ENCODE results near the gene MOB3B. TPM values are rescaled to one million over a fixed set of nuclear protein-coding genes. Genes with fewer than 3 reads are reported as not detected.

The MOB3B gene
- total RNA-seq, 4 donors from 2014 or later: 9.8 to 17.6 (median 14.6) TPM

- Histone ChIP-seq H3K4me3 (replicated peaks in 1 of 3) (no peak overlapping the region), H3K4me1 (no peaks in the 10 kb centered on the region), H3K27ac (no peak overlapping the region), H3K36me3 (no peaks in the 10 kb centered on the region), H3K9me3 (no peaks in the 10 kb centered on the region), H3K27me3 (no peaks in the 10 kb centered on the region)
- no peak for DNase-seq
- 92 to 95% methylated on average over 2 of the region's 2 CpGs for WGBS, 2 donors
- TF ChIP-seq CTCF (IDR thresholded peaks at IDR 0.05) (no peak), POLR2A (IDR thresholded peaks at IDR 0.05) (no peak)
- intact Hi-C loops (cut with DNase I): no loop called here
These were observed 218.4 kb downstream of the MOB3B start for GRCh38 chr9:27311184-27311583.

GRCh38 chr9:27310582-27310981, 219.0 kb downstream of the MOB3B start:
- 59 to 76% methylated on average over 2 of the region's 2 CpGs for WGBS, 2 donors
- TF ChIP-seq POLR2A (IDR thresholded peaks at IDR 0.05) (no peak), CTCF (IDR thresholded peaks at IDR 0.05) (no peak)
- no peak for DNase-seq

GRCh38 chr9:27308691-27309390, 220.8 kb downstream of the MOB3B start:
- no peak overlapping the region for H3K4me3 ChIP-seq (replicated peaks in 1 of 3)
- intact Hi-C loops (cut with DNase I): no loop called here
- H3K27ac ChIP-seq: no peak overlapping the region
- 81 to 87% methylated on average over 4 of the region's 4 CpGs for WGBS, 2 donors
- H3K9me3 ChIP-seq: no peaks in the 10 kb centered on the region
- no peak for TF ChIP-seq CTCF (IDR thresholded peaks at IDR 0.05)
- no peak for TF ChIP-seq POLR2A (IDR thresholded peaks at IDR 0.05)
- H3K27me3 ChIP-seq: no peaks in the 10 kb centered on the region
- DNase-seq: no peak
- no peaks in the 10 kb centered on the region for H3K4me1 ChIP-seq
- no peaks in the 10 kb centered on the region for H3K36me3 ChIP-seq

More at GRCh38 chr9:27310582-27310981, 219.0 kb downstream of the MOB3B start:
- Histone ChIP-seq H3K27me3 (no peaks in the 10 kb centered on the region), H3K27ac (no peak overlapping the region), H3K4me3 (replicated peaks in 1 of 3) (no peak overlapping the region), H3K4me1 (no peaks in the 10 kb centered on the region), H3K9me3 (no peaks in the 10 kb centered on the region), H3K36me3 (no peaks in the 10 kb centered on the region)
- intact Hi-C loops (cut with DNase I): no loop called here

GRCh38 chr9:27304521-27304920, 225.1 kb downstream of the MOB3B start:
- WGBS, 2 donors: 81 to 85% methylated on average over 1 of the region's 1 CpG
- no peak overlapping the region for H3K27ac ChIP-seq

GRCh38 chr9:27303219-27303618, 226.4 kb downstream of the MOB3B start:
- Histone ChIP-seq H3K27ac (no peak overlapping the region), H3K9me3 (no peaks in the 10 kb centered on the region), H3K4me1 (no peaks in the 10 kb centered on the region), H3K36me3 (no peaks in the 10 kb centered on the region), H3K27me3 (no peaks in the 10 kb centered on the region), H3K4me3 (replicated peaks in 1 of 3) (no peak overlapping the region)
- TF ChIP-seq CTCF (IDR thresholded peaks at IDR 0.05) (no peak), POLR2A (IDR thresholded peaks at IDR 0.05) (no peak)
- WGBS, 2 donors: 62 to 67% methylated on average over 5 to 6 of the region's 6 CpGs
- intact Hi-C loops (cut with DNase I): no loop called here
- no peak for DNase-seq

More at GRCh38 chr9:27304521-27304920, 225.1 kb downstream of the MOB3B start:
- no peaks in the 10 kb centered on the region for H3K4me1 ChIP-seq
- no peaks in the 10 kb centered on the region for H3K27me3 ChIP-seq
- no peaks in the 10 kb centered on the region for H3K36me3 ChIP-seq
- no peak for DNase-seq
- TF ChIP-seq POLR2A (IDR thresholded peaks at IDR 0.05): no peak
- intact Hi-C loops (cut with DNase I): no loop called here
- H3K4me3 ChIP-seq (replicated peaks in 1 of 3): no peak overlapping the region
- no peaks in the 10 kb centered on the region for H3K9me3 ChIP-seq
